ENCODE data around the gene ACTN1.
"Not testable (repeated sequence)": the region's sequence is repeated elsewhere in the genome, so short reads cannot be mapped to it uniquely, and the experiment has no call there.

The ACTN1 gene

GRCh38 chr14:68979021-68979721 is at the start of gene ACTN1:
ACTN1 (minus strand) TSS chr14:68979302; CDS start chr14:68979056, 246 bp downstream.
- DNase-seq, result peak; percentile 90

- DNase-seq, result no peak
Measured at GRCh38 chr14:69027242-69027913, 48.3 kb upstream of the ACTN1 start.

- DNase-seq, result no peak
Measured at GRCh38 chr14:69023035-69023434, 43.9 kb upstream of the ACTN1 start.

GRCh38 chr14:69022093-69022492 is 43.0 kb upstream of the ACTN1 start:
- not testable (repeated sequence) for DNase-seq

GRCh38 chr14:69017706-69018105 is 38.6 kb upstream of the ACTN1 start:
- DNase-seq, result no peak

- DNase-seq, result no peak
Measured at GRCh38 chr14:69014829-69015259, 35.7 kb upstream of the ACTN1 start.

GRCh38 chr14:69013943-69014782 is 35.1 kb upstream of the ACTN1 start:
- DNase-seq, result peak; percentile 50

- no peak for DNase-seq
Measured at GRCh38 chr14:69012256-69012953, 33.3 kb upstream of the ACTN1 start.

- DNase-seq, result no peak
Measured at GRCh38 chr14:69010648-69011047, 31.5 kb upstream of the ACTN1 start.

- no peak for DNase-seq
Measured at GRCh38 chr14:69008421-69008884, 29.4 kb upstream of the ACTN1 start.

GRCh38 chr14:69006346-69006745 is 27.2 kb upstream of the ACTN1 start:
- no peak for DNase-seq

GRCh38 chr14:69005432-69006148 is 26.5 kb upstream of the ACTN1 start:
- no peak for DNase-seq

- no peak for DNase-seq
Measured at GRCh38 chr14:69004731-69005431, 25.8 kb upstream of the ACTN1 start.

GRCh38 chr14:69003626-69004025 is 24.5 kb upstream of the ACTN1 start:
- DNase-seq, result no peak

GRCh38 chr14:69002069-69002468 is 23.0 kb upstream of the ACTN1 start:
- no peak for DNase-seq

GRCh38 chr14:69001375-69001774 is 22.3 kb upstream of the ACTN1 start:
- DNase-seq, result no peak

GRCh38 chr14:68998062-68998461 is 19.0 kb upstream of the ACTN1 start:
- DNase-seq, result no peak

GRCh38 chr14:68995731-68996130 is 16.6 kb upstream of the ACTN1 start:
- no peak for DNase-seq

- DNase-seq, result no peak
Measured at GRCh38 chr14:68994056-68994455, 15.0 kb upstream of the ACTN1 start.

GRCh38 chr14:68987653-68988036 is 8.5 kb upstream of the ACTN1 start:
- peak; percentile 96 for DNase-seq

- peak; percentile 83 for DNase-seq
Measured at GRCh38 chr14:68986926-68987652, 8.0 kb upstream of the ACTN1 start.

Measured in NCI-H526 treated with DMSO at 0.1 percent for 48 hours (cell line).